Uterus (tissue), 4 donors: ENCODE measurements around the gene DUSP22. TPM values are rescaled to one million over a fixed set of nuclear protein-coding genes. Genes with fewer than 3 reads are reported as not detected.
"Not testable (repeated sequence)": the region's sequence is repeated elsewhere in the genome, so short reads cannot be mapped to it uniquely, and the experiment has no call there.

Experiments used
- DNase-seq, 2 donors: peaks; one replicate each; pipeline ENCODE4 v3.0.0-alpha.2; 2019 to 2020
- H3K27ac ChIP-seq, 2 donors: fragments of 200-600 bp; sonication (generic); 1 replicate in 1 of 2; 2 replicates in 1 of 2; pipeline ENCODE4 v1.5.1; 2016 to 2018
- H3K27me3 ChIP-seq, 2 donors: fragments of 200-600 bp; sonication (generic); one replicate each; pipeline ENCODE4 v1.5.1; 2018 to 2019; ENCODE audit warnings: control low read depth in 1 of 2
- H3K36me3 ChIP-seq, 2 donors: fragments of 200-600 bp; sonication (generic); one replicate each; pipeline ENCODE4 v1.5.1; 2019; ENCODE audit warnings: control low read depth in 1 of 2
- H3K4me1 ChIP-seq, 2 donors: fragments of 200-600 bp; sonication (generic); one replicate each; pipeline ENCODE4 v1.5.1; 2018 to 2019; ENCODE audit warnings: control low read depth in 1 of 2
- H3K4me3 ChIP-seq, 2 donors: fragments of 200-600 bp; sonication (generic); 1 replicate in 1 of 2; 2 replicates in 1 of 2; pipeline ENCODE4 v1.5.1; 2018 to 2019; ENCODE audit warnings: mild to moderate bottlenecking in 1 of 2
- H3K9me3 ChIP-seq, 2 donors: fragments of 200-600 bp; sonication (generic); one replicate each; pipeline ENCODE4 v1.5.1; 2019; ENCODE audit warnings: control low read depth in 1 of 2
- POLR2A ChIP-seq, 2 donors: fragments of 450-650 bp; IDR thresholded peaks; one replicate each; pipeline ENCODE4 v1.6.1; 2016; ENCODE audit warnings: antibody characterized with exemption in 2 of 2, mild to moderate bottlenecking in 1 of 2, moderate library complexity in 1 of 2
- intact Hi-C: fragments of 100-400 bp; cut with DNase I; formaldehyde crosslinking; loops from one replicate; pipeline ENCODE4 v1.15.1; 2023; ENCODE audit warnings: low total_unique reads
- total RNA-seq, 4 donors: library from RNA; depleted of rRNA in 3 of 4; stranded (reverse); fragments of >200 nt in 3 of 4; gene quantifications; one replicate each; pipeline versions ENCODE4 v1.1.0 to v1.2.4, GENCODE V29; 2014 to 2023
- TF ChIP-seq, protein P1 (sequence below), 4 experiments: fragments of 200-600 bp in 2 of 4; fragments of 450-650 bp in 2 of 4; sonication (generic) in 2 of 4; IDR thresholded peaks; one replicate each; pipeline ENCODE4 v1.5.1; 2016 to 2019; ENCODE audit warnings: antibody characterized with exemption in 4 of 4, mild to moderate bottlenecking in 2 of 4, moderate library complexity in 1 of 4
- donor health status: DM: yes; HTN: yes; CAD: no.

The DUSP22 gene
- total RNA-seq, 4 donors from 2014 or later: 22.8 to 78.5 (median 46.0) TPM

DNA sequence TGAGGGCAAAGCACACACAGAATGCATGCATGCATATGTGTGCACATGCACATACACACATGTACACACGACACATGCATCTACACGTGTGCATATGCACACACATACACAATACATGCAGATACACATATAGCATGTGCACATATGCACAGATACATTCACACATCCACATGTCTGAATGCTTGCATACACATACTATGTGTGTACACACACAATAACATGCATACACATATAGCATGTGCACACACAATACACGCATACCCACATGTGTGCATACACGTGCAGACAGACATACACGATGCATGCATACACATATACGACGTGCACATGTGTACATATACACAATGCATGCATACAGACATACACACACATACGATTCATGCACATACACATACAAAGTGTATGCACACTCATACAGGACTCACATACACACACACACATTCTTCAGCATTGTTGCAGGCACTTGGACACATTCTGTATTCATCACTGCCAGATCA is 75.1 kb downstream of the DUSP22 start:
- peaks cover 0 to 12% of the 10 kb centered on the region in 2 donors for H3K27me3 ChIP-seq
- no peak for TF ChIP-seq POLR2A (IDR thresholded peaks at IDR 0.05)
- TF ChIP-seq, protein P1, sequence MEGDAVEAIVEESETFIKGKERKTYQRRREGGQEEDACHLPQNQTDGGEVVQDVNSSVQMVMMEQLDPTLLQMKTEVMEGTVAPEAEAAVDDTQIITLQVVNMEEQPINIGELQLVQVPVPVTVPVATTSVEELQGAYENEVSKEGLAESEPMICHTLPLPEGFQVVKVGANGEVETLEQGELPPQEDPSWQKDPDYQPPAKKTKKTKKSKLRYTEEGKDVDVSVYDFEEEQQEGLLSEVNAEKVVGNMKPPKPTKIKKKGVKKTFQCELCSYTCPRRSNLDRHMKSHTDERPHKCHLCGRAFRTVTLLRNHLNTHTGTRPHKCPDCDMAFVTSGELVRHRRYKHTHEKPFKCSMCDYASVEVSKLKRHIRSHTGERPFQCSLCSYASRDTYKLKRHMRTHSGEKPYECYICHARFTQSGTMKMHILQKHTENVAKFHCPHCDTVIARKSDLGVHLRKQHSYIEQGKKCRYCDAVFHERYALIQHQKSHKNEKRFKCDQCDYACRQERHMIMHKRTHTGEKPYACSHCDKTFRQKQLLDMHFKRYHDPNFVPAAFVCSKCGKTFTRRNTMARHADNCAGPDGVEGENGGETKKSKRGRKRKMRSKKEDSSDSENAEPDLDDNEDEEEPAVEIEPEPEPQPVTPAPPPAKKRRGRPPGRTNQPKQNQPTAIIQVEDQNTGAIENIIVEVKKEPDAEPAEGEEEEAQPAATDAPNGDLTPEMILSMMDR (IDR thresholded peaks at IDR 0.05): no peak
- intact Hi-C loops: no loop called here
- no peak overlapping the region for H3K27ac ChIP-seq
- no peaks in the 10 kb centered on the region for H3K36me3 ChIP-seq
- H3K4me3 ChIP-seq: no peak overlapping the region
- H3K9me3 ChIP-seq: no peaks in the 10 kb centered on the region
- no peak for DNase-seq
- H3K4me1 ChIP-seq: no peaks in the 10 kb centered on the region

DNA sequence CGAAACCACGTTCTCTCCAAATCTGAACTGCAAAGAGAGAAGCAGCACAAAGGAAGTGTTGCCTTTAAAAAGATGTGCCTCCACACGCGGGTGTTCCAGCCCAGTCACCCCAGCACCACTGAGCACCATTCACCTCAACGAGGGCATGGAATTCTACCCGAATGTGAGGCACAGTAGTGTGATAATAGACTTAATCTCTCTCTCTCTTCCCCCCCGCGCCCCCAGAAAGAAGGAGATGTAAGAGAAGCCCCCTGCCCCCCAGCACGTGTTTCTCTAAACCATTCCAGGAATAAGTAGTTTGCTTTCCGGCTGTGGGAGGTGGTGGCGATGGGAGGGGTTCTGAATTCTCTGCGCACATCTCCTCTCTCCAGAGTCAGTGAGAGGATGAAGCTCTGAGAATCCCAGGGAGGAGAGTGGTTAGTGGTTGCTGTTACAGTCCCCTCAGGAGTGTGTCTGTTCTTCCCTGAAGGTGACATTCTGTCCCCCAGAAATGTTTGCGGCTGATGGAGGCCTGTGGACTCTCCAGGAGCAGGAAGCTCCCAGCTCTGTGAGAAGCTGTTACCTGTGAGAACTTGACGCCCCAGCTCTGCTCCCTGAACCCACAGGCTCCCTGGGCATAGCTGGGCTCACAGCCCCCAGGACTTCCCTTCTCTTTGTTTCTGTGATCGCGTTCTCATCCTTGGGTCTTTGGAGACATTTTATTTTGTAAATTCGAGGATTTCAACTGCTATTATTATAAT is 75.8 kb downstream of the DUSP22 start:
- intact Hi-C loops: no loop called here
- no peak for TF ChIP-seq POLR2A (IDR thresholded peaks at IDR 0.05)
- TF ChIP-seq, protein P1 (IDR thresholded peaks at IDR 0.05): no peak
- Histone ChIP-seq H3K4me3 (no peak overlapping the region), H3K27ac (no peak overlapping the region), H3K27me3 (peaks cover 0 to 19% of the 10 kb centered on the region in 2 donors), H3K36me3 (no peaks in the 10 kb centered on the region), H3K9me3 (no peaks in the 10 kb centered on the region), H3K4me1 (no peaks in the 10 kb centered on the region)
- DNase-seq: no peak

DNA sequence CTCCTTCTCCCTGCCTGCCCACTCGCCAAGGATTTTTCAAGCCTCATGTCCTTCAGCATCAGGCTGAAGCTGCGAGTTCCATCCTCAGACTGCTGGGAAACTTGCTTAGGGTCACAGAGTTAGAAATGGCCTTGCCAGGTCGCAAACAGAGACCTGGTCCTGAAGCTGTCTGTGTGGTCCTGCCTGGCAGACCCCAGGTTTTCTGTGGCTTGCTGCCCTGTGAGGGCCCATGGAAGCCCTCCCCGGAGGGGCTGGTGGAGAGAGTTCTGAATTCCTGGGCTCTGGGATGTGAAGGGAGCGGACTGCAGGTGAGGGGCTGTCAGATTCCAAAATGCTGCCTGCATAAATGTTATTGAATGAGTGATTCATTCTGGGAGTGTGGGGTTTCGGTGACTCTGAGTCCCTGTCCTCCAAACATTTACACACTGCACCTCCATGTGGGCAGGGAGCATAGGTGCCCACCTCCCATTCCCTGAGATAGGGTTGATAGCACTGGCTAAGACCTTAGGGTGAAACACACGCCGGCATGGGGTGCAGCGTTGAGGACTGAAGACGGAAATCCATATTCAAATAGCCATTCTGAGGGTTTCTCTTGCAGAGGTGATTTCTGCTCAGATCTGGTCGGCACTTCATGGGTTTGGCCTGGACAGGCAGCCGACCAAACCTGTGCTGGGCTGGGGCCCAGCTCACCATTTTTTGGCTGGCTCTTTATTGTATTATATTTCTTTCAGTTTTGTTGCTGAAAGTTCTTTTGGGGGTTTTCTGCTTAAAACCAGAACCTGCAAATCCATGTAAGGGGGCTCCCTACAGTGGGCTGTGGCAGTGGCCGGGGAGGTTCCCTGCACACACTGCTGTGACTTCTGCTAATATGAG is 77.5 kb downstream of the DUSP22 start:
- Histone ChIP-seq H3K4me1 (no peaks in the 10 kb centered on the region), H3K27me3 (peaks cover 0 to 19% of the 10 kb centered on the region in 2 donors), H3K27ac (no peak overlapping the region), H3K9me3 (no peaks in the 10 kb centered on the region), H3K4me3 (no peak overlapping the region), H3K36me3 (no peaks in the 10 kb centered on the region)
- TF ChIP-seq, protein P1 (IDR thresholded peaks at IDR 0.05): no peak
- no peak for TF ChIP-seq POLR2A (IDR thresholded peaks at IDR 0.05)
- intact Hi-C loops: no loop called here
- no peak for DNase-seq

DNA sequence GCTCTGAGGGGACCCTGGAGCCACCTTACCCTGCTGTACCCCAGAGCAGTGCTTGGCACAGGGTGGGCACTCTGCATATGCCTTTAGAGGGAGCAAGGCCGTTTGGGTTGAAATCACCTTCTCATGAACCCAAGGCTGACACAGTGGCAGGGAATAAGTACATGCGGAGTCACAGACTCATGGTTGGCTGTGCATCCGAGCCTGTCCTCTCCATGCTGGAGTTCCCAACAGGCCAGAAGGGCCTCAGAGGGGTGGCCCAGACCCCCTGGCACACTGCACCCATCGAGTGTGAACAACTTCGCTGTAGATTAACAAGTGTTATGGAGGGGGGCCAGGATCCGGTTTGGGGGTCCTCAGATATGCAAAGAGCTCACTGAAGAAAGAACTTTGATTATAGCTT is 78.3 kb downstream of the DUSP22 start:
- intact Hi-C loops: no loop called here
- DNase-seq: no peak
- H3K27me3 ChIP-seq: peaks cover 0 to 19% of the 10 kb centered on the region in 2 donors

DNA sequence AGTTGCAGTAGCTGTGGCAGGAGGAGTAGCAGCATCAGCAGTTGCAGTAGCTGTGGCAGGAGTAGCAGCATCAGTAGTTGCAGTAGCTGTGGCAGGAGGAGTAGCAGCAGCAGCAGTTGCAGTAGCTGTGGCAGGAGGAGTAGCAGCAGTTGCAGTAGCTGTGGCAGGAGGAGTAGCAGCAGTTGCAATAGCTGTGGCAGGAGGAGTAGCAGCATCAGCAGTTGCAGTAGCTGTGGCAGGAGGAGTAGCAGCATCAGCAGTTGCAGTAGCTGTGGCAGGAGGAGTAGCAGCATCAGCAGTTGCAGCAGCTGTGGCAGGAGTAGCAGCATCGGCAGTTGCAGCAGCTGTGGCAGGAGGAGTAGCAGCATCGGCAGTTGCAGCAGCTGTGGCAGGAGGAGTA is 79.6 kb downstream of the DUSP22 start:
- H3K36me3 ChIP-seq, H3K4me3 ChIP-seq, H3K27ac ChIP-seq, H3K4me1 ChIP-seq, DNase-seq, H3K9me3 ChIP-seq, intact Hi-C loops: not testable (repeated sequence)
- peaks cover 0 to 19% of the 10 kb centered on the region in 2 donors for H3K27me3 ChIP-seq

More for the DNA sequence above, 78.3 kb downstream of the DUSP22 start:
- no peak overlapping the region for H3K27ac ChIP-seq
- H3K9me3 ChIP-seq: no peaks in the 10 kb centered on the region
- no peaks in the 10 kb centered on the region for H3K4me1 ChIP-seq
- no peak for TF ChIP-seq POLR2A (IDR thresholded peaks at IDR 0.05)
- TF ChIP-seq, protein P1 (IDR thresholded peaks at IDR 0.05): no peak
- no peak overlapping the region for H3K4me3 ChIP-seq
- no peaks in the 10 kb centered on the region for H3K36me3 ChIP-seq
